Left lung (tissue), 10 donors: ENCODE results near the gene HP1BP3. TPM values are rescaled to one million over a fixed set of nuclear protein-coding genes. Genes with fewer than 3 reads are reported as not detected.

Experiments used
- ATAC-seq: fragments of 200-7000 bp; cut with Tn5 transposase; one replicate; pipeline ENCODE4 v1.9.1; 2020; ENCODE audit warnings: moderate library complexity
- DNase-seq, 4 donors: peaks; one replicate each; pipeline ENCODE4 v3.0.0-alpha.2; 2013 to 2020
- H3K27ac ChIP-seq, 2 donors: fragments of 200-600 bp; sonication (generic) in 1 of 2; one replicate each; pipeline versions ENCODE4 v1.5.0 to v1.8.0; 2020 to 2021
- H3K27me3 ChIP-seq, 2 donors: fragments of 200-600 bp; sonication (generic) in 1 of 2; one replicate each; pipeline versions ENCODE4 v1.5.0 to v1.8.0; 2020 to 2021
- H3K36me3 ChIP-seq, 2 donors: fragments of 200-600 bp; sonication (generic) in 1 of 2; one replicate each; pipeline versions ENCODE4 v1.5.0 to v1.8.0; 2020 to 2021
- H3K4me1 ChIP-seq, 2 donors: fragments of 200-600 bp; one replicate each; pipeline ENCODE4 v1.8.0; 2021
- H3K4me3 ChIP-seq, 2 donors: fragments of 200-600 bp; sonication (generic) in 1 of 2; one replicate each; pipeline versions ENCODE4 v1.5.0 to v1.8.0; 2020 to 2021; ENCODE audit warnings: mild to moderate bottlenecking in 1 of 2
- H3K9me3 ChIP-seq, 2 donors: fragments of 200-600 bp; sonication (generic) in 1 of 2; one replicate each; pipeline versions ENCODE4 v1.5.0 to v1.8.0; 2020 to 2021
- CTCF ChIP-seq, 2 donors: fragments of 200-600 bp; sonication (generic) in 1 of 2; IDR thresholded peaks; one replicate each; pipeline versions ENCODE4 v1.5.0 to v1.8.0; 2021; ENCODE audit warnings: antibody characterized with exemption in 2 of 2
- intact Hi-C, 2 donors: fragments of 100-400 bp; cut with DNase I; formaldehyde crosslinking; loops; one replicate each; pipeline versions ENCODE4 v1.11.2 to v1.14.2; 2022
- polyA plus RNA-seq, 6 donors: library from polyadenylated mRNA; unstranded; fragments of 120-200 nt; gene quantifications; one replicate each; pipeline ENCODE4 v1.2.1, GENCODE V29; 2013; ENCODE audit not compliant: insufficient read length in 6 of 6
- total RNA-seq, 2 donors: library from RNA; stranded (reverse); fragmentation: NEBNext Ultra II Directional; extraction: Animal tissue kit (Norgen Biotek cat#: 25700); gene quantifications; one replicate each; pipeline ENCODE4 v1.2.1, GENCODE V29; 2021
- donor health status: DM: no; HTN: yes; CAD: no.
- donor health status: DM: no; HTN: no; CAD: no.

The HP1BP3 gene
- total and polyA plus RNA-seq, 8 donors: 158 to 444 (median 378) TPM

DNA sequence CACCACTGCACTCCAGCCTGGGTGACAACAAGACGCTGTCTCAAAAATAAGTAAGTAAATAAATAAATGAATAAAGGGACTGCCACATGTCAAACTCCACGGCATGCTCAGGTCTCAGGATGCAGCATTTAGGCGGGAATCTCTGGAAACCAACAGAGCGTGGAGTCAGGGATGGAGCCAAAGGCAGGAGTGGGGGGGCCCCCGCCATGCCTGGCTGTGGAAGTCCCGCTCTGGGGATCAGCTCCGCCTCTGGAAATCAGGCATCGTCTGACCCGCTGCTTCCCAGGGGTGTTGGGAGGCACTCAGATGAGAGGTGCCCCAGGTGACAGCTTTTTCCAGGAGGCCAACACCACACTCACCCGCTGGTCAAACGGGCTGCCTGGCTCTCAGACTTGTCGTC, 89.5 kb downstream of the HP1BP3 start:
- intact Hi-C loops: no loop called here
- Histone ChIP-seq H3K4me1 (peaks cover 3 to 16% of the 10 kb centered on the region in 2 donors), H3K27ac (no peak overlapping the region), H3K27me3 (no peaks in the 10 kb centered on the region), H3K9me3 (no peaks in the 10 kb centered on the region), H3K4me3 (no peak overlapping the region), H3K36me3 (no peaks in the 10 kb centered on the region)
- ATAC-seq: no peak
- no peak for DNase-seq
- TF ChIP-seq CTCF (IDR thresholded peaks at IDR 0.05): no peak

- DNase-seq: peak; percentile 78 to 93 (median 88)
- Histone ChIP-seq H3K9me3 (no peaks in the 10 kb centered on the region), H3K27me3 (no peaks in the 10 kb centered on the region), H3K4me1 (peaks cover 3 to 16% of the 10 kb centered on the region in 2 donors), H3K36me3 (no peaks in the 10 kb centered on the region), H3K27ac (peak overlapping the region; percentile 75 to 79), H3K4me3 (peak overlapping the region; percentile 47 to 51)
- ATAC-seq: peak; percentile 96
- peak; percentile 87 to 93 for TF ChIP-seq CTCF (IDR thresholded peaks at IDR 0.05)
- intact Hi-C loops: no loop called here
Measured at GRCh38 chr1:20696397-20697333, 90.4 kb downstream of the HP1BP3 start.

GRCh38 chr1:20695515-20695914, 91.6 kb downstream of the HP1BP3 start:
- Histone ChIP-seq H3K36me3 (no peaks in the 10 kb centered on the region), H3K9me3 (no peaks in the 10 kb centered on the region), H3K27me3 (no peaks in the 10 kb centered on the region), H3K4me3 (no peak overlapping the region), H3K4me1 (peaks cover 3 to 16% of the 10 kb centered on the region in 2 donors), H3K27ac (no peak overlapping the region)
- intact Hi-C loops: no loop called here
- TF ChIP-seq CTCF (IDR thresholded peaks at IDR 0.05): no peak
- DNase-seq (no peak), ATAC-seq (no peak)

GRCh38 chr1:20693623-20694022, 93.5 kb downstream of the HP1BP3 start:
- H3K27me3 ChIP-seq: no peaks in the 10 kb centered on the region
- DNase-seq: no peak
- intact Hi-C loops: loop anchor here in 1 of 2 donors (5.0 kb wide), 1 partner anchor 504 kb away; no protein-coding TSS in a partner anchor

More at GRCh38 chr1:20693623-20694022, 93.5 kb downstream of the HP1BP3 start:
- Histone ChIP-seq H3K4me1 (peaks cover 3 to 16% of the 10 kb centered on the region in 2 donors), H3K27ac (no peak overlapping the region), H3K9me3 (no peaks in the 10 kb centered on the region), H3K4me3 (no peak overlapping the region), H3K36me3 (no peaks in the 10 kb centered on the region)
- TF ChIP-seq CTCF (IDR thresholded peaks at IDR 0.05): no peak
- no peak for ATAC-seq

Other genes starting within 250 kb of the HP1BP3 start
- gene FAM43B, start 234.7 kb downstream of the HP1BP3 start, total RNA-seq: 1 to 10 TPM in 1 of 2 donors, under 1 TPM in 1; 0.73 to 1.1 TPM
- under 1 TPM; 0.41 to 0.88 (median 0.64) TPM for gene FAM43B, start 234.7 kb downstream of the HP1BP3 start, polyA plus RNA-seq
- 10 to 100 TPM in 1 of 2 donors, 1 to 10 TPM in 1; 2.2 to 12.2 TPM for gene CDA, start 198.2 kb downstream of the HP1BP3 start, total RNA-seq
- 1 to 10 TPM in 1 of 6 donors, under 1 TPM in 5; 0.36 to 1.5 (median 0.56) TPM for gene CDA, start 198.2 kb downstream of the HP1BP3 start, polyA plus RNA-seq
- 10 to 100 TPM; 39.1 to 56.3 TPM for gene PINK1, start 153.8 kb downstream of the HP1BP3 start, total RNA-seq
- 10 to 100 TPM; 28.6 to 39.0 (median 33.8) TPM for gene PINK1, start 153.8 kb downstream of the HP1BP3 start, polyA plus RNA-seq
- 100 to 1,000 TPM; 211 to 246 TPM for gene DDOST, start 125.9 kb downstream of the HP1BP3 start, total RNA-seq
- 100 to 1,000 TPM; 189 to 212 (median 201) TPM for gene DDOST, start 125.9 kb downstream of the HP1BP3 start, polyA plus RNA-seq
- gene KIF17, start 69.3 kb downstream of the HP1BP3 start, total RNA-seq: 1 to 10 TPM; 4.1 to 4.5 TPM
- 10 to 100 TPM in 1 of 6 donors, 1 to 10 TPM in 5; 5.3 to 12.1 (median 8.5) TPM for gene KIF17, start 69.3 kb downstream of the HP1BP3 start, polyA plus RNA-seq
- 1 to 10 TPM in 1 of 2 donors, under 1 TPM in 1; 0.12 to 1.8 TPM for gene SH2D5, start 54.6 kb downstream of the HP1BP3 start, total RNA-seq
- gene SH2D5, start 54.6 kb downstream of the HP1BP3 start, polyA plus RNA-seq: under 1 TPM in 5 of 6 donors, not detected in 1; 0.06 to 0.21 (median 0.08) TPM